WTC11 (cell line): ENCODE results near the gene MYL7. TPM values are rescaled to one million over a fixed set of nuclear protein-coding genes. Genes with fewer than 3 reads are reported as not detected.
A peak's percentile ranks its signal among the peaks of the same experiment; 100 is the strongest.

ENCODE experiments used
- ATAC-seq: fragments of 200-7000 bp; cut with Tn5 transposase; 2 replicates; pipeline ENCODE4 v1.10.0; 2021; ENCODE audit warnings: mild to moderate bottlenecking, moderate library complexity
- CTCF ChIA-PET: fragments of 300-600 bp; sonication (Branson Sonifier 250); formaldehyde crosslinking; loops from one replicate; lab custom pipeline; 2021; ENCODE audit warnings: antibody characterized with exemption; lab: Charles Lee
- POLR2A ChIA-PET: fragments of 350-600 bp; sonication (Branson Sonifier 250); formaldehyde crosslinking; loops from one replicate; lab custom pipeline; 2021; ENCODE audit warnings: antibody characterized with exemption; lab: Charles Lee
- DNase-seq: peaks from one replicate; pipeline ENCODE4 v3.0.0; 2021; ENCODE audit warnings: low spot score
- H3K27ac Mint-ChIP-seq: 2 replicates; pipeline ENCODE4 v1.8.0; 2021; ENCODE audit warnings: mixed read lengths
- H3K27me3 Mint-ChIP-seq: 2 replicates; pipeline ENCODE4 v1.8.0; 2021; ENCODE audit warnings: low read depth, mild to moderate bottlenecking, moderate library complexity, mixed read lengths
- H3K36me3 Mint-ChIP-seq: 2 replicates; pipeline ENCODE4 v1.8.0; 2021; ENCODE audit warnings: mixed read lengths
- H3K4me1 Mint-ChIP-seq: 2 replicates; pipeline ENCODE4 v1.8.0; 2022; ENCODE audit warnings: mixed read lengths
- H3K4me3 Mint-ChIP-seq: 2 replicates; pipeline ENCODE4 v1.8.0; 2021; ENCODE audit warnings: mild to moderate bottlenecking, moderate library complexity, mixed read lengths
- H3K9me3 Mint-ChIP-seq: 2 replicates; pipeline ENCODE4 v1.8.0; 2021; ENCODE audit warnings: mixed read lengths
- CBFB ChIP-seq: sonication (generic); formaldehyde crosslinking; IDR thresholded peaks from 2 replicates; pipeline ENCODE4 v1.8.1; 2022; ENCODE audit warnings: mild to moderate bottlenecking, low read depth, missing genetic modification reagents
- E2F1 ChIP-seq: sonication (generic); formaldehyde crosslinking; IDR thresholded peaks from 2 replicates; pipeline ENCODE4 v1.8.0; 2022; ENCODE audit warnings: mild to moderate bottlenecking, missing genetic modification reagents
- E2F4 ChIP-seq: sonication (generic); formaldehyde crosslinking; IDR thresholded peaks from 2 replicates; pipeline ENCODE4 v1.8.1; 2022; ENCODE audit warnings: low read depth, mild to moderate bottlenecking, moderate library complexity, missing genetic modification reagents, borderline replicate concordance
- GABPB1 ChIP-seq: sonication (generic); formaldehyde crosslinking; IDR thresholded peaks from 2 replicates; pipeline ENCODE4 v1.8.1; 2023; ENCODE audit warnings: mild to moderate bottlenecking, missing genetic modification reagents
- HMGA2 ChIP-seq: fragments of 250-450 bp; sonication (Bioruptor Pico); IDR thresholded peaks from 2 replicates; pipeline ENCODE4 v1.4.0; 2021; ENCODE audit warnings: mild to moderate bottlenecking, moderate library complexity
- JUN ChIP-seq: sonication (generic); formaldehyde crosslinking; IDR thresholded peaks from 2 replicates; pipeline ENCODE4 v1.8.0; 2023; ENCODE audit warnings: mild to moderate bottlenecking, missing genetic modification reagents
- KAT7 ChIP-seq: sonication (generic); formaldehyde crosslinking; IDR thresholded peaks from 2 replicates; pipeline ENCODE4 v1.8.1; 2023; ENCODE audit warnings: missing genetic modification reagents, mild to moderate bottlenecking, borderline replicate concordance
- MLX ChIP-seq: sonication (generic); formaldehyde crosslinking; IDR thresholded peaks from 2 replicates; pipeline ENCODE4 v1.8.1; 2023; ENCODE audit warnings: mild to moderate bottlenecking, missing genetic modification reagents, moderate library complexity
- MYBL2 ChIP-seq: sonication (generic); formaldehyde crosslinking; IDR thresholded peaks from 2 replicates; pipeline ENCODE4 v1.8.1; 2023; ENCODE audit warnings: mild to moderate bottlenecking, moderate library complexity, missing genetic modification reagents
- NFATC4 ChIP-seq: fragments of 250-450 bp; sonication (Bioruptor Pico); IDR thresholded peaks from 2 replicates; pipeline ENCODE4 v1.9.0; 2021; ENCODE audit warnings: mild to moderate bottlenecking
- NFE2L1 ChIP-seq: sonication (generic); formaldehyde crosslinking; IDR thresholded peaks from 2 replicates; pipeline ENCODE4 v1.8.1; 2023; ENCODE audit warnings: missing genetic modification reagents
- NR2C2 ChIP-seq: sonication (generic); formaldehyde crosslinking; IDR thresholded peaks from 2 replicates; pipeline ENCODE4 v1.8.0; 2022; ENCODE audit warnings: mild to moderate bottlenecking, missing genetic modification reagents
- PRDM15 ChIP-seq: sonication (generic); formaldehyde crosslinking; IDR thresholded peaks from 2 replicates; pipeline ENCODE4 v1.8.0; 2022; ENCODE audit warnings: missing genetic modification reagents
- RORB ChIP-seq: fragments of 250-450 bp; sonication (Bioruptor Pico); IDR thresholded peaks from 2 replicates; pipeline ENCODE4 v1.9.0; 2021; ENCODE audit warnings: mild to moderate bottlenecking
- TP53 ChIP-seq: sonication (generic); formaldehyde crosslinking; IDR thresholded peaks from 2 replicates; pipeline ENCODE4 v1.8.1; 2023; ENCODE audit warnings: mild to moderate bottlenecking, missing genetic modification reagents
- ZNF263 ChIP-seq: sonication (generic); formaldehyde crosslinking; IDR thresholded peaks from 2 replicates; pipeline ENCODE4 v1.8.1; 2022; ENCODE audit warnings: low read depth, mild to moderate bottlenecking, moderate library complexity, missing genetic modification reagents
- ZNF317 ChIP-seq: sonication (generic); formaldehyde crosslinking; IDR thresholded peaks from 2 replicates; pipeline ENCODE4 v1.8.1; 2023; ENCODE audit warnings: low read depth, mild to moderate bottlenecking, moderate library complexity, missing genetic modification reagents, borderline replicate concordance
- ZNF532 ChIP-seq: fragments of 250-450 bp; sonication (Bioruptor Pico); IDR thresholded peaks from 2 replicates; pipeline ENCODE4 v1.9.0; 2021; ENCODE audit warnings: mild to moderate bottlenecking, borderline replicate concordance
- total RNA-seq: library from RNA; stranded (reverse); gene quantifications from 3 replicates; pipeline ENCODE4 v1.2.3, GENCODE V29; 2021
- TF ChIP-seq, protein P1 (sequence below): fragments of 250-450 bp; sonication (Bioruptor Pico); IDR thresholded peaks from 2 replicates; pipeline ENCODE4 v1.9.0; 2021; ENCODE audit warnings: mild to moderate bottlenecking
- TF ChIP-seq, protein P2 (sequence below): fragments of 250-450 bp; sonication (Bioruptor Pico); IDR thresholded peaks from 2 replicates; pipeline ENCODE4 v1.9.0; 2021; ENCODE audit warnings: moderate library complexity, mild to moderate bottlenecking, inconsistent platforms, borderline replicate concordance

The MYL7 gene
- total RNA-seq, 1 experiment from 2014 or later = 0.90 TPM

DNA sequence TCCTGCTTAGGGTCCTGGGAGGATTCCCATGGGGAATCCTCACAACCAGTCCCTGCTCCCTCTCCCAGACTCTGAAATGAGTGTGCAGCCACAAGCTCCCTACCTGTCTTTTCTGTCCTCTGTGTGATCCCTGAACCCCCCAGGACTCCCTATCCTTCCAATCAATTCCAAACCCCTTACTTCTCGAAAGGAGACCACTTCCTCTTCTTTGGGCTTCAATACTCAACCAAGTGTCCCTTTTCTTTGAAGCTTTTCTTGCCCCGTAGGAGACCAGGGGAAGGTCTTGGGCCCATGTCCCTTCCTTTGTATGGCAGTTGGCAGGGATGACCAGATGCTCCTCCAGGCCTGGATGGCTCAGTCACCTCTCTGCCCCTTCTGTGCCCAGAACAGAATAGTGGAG, 35.3 kb downstream of the MYL7 start:
- TF ChIP-seq TP53 (CRISPR knock-in tag) = no peak
- TF ChIP-seq JUN (CRISPR knock-in tag) = no peak
- TF ChIP-seq MLX (CRISPR knock-in tag) = no peak
- TF ChIP-seq MYBL2 = no peak
- no peak for TF ChIP-seq ZNF263 (CRISPR knock-in tag)
- no peak for TF ChIP-seq NFATC4 (CRISPR knock-in tag)
- no peak for TF ChIP-seq E2F1 (CRISPR knock-in tag)
- no peak for TF ChIP-seq NR2C2 (CRISPR knock-in tag)
- Mint-ChIP-seq H3K36me3 (peaks cover 2% of the 10 kb centered on the region; the same call in 1 of the 2 replicates), H3K4me3 (peak overlapping the region; percentile 70), H3K9me3 (no peaks in the 10 kb centered on the region), H3K4me1 (peaks cover 12% of the 10 kb centered on the region), H3K27ac (no peak overlapping the region), H3K27me3 (peaks cover 24% of the 10 kb centered on the region)
- POLR2A ChIA-PET = no interaction called here
- ATAC-seq (no peak), DNase-seq (no peak)
- CTCF ChIA-PET = interaction anchor here (1.2 to 2.2 kb wide), 5 partner anchors 10 to 91 kb away, joined by 4 to 13 read pairs (median 5); partner anchors contain the start of gene PGAM2

DNA sequence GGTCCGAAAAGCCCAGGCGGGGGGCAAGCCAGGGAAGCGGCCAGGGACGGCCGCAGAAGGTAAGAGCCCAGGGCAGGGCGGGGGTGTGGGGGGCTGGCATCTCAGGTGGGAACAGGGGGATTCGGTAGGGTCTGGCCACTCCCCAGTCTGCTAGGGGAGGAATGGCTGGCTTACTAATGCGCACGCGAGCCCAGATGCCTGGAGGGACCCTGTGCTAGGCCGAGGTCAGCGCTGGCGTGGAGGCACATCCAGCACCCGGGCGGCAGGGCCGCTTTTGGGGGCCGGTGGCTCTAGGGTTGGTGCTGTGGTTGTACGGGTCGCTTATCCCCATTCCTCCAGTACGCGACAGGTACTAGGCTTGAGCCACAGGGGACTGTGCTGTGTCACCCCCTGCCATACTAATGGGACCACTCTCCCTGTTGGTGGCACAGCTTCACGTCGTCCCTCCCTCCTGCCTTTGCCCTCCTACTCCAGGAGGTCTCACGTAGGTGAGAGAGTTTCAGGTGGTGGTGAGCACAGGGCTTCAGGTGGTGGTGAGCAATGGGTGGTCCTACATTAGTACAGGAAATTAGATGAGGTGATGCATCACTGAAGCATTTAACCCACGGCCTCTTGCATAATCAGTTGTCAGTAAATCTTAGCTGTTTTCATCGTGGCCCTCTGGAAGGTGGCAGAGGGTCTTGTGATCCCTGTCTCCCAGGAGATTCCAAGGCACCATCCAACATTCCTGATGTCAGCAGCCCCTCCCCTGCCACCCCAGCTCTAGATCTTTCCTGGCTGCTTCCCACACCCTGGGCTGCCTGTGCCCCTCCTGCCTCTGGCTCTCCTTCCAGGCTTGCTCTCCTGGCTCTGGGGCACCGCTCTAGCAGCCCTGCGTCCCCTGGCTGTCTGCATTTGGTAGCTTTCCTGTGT, 36.0 kb downstream of the MYL7 start:
- ATAC-seq = peak; percentile 44
- Mint-ChIP-seq H3K27me3 (peaks cover 24% of the 10 kb centered on the region), H3K36me3 (peaks cover 2% of the 10 kb centered on the region; the same call in 1 of the 2 replicates), H3K4me3 (peak overlapping the region; percentile 70), H3K9me3 (no peaks in the 10 kb centered on the region), H3K27ac (no peak overlapping the region), H3K4me1 (peaks cover 12% of the 10 kb centered on the region)
- CTCF ChIA-PET = interaction anchor here (0.7 to 2.2 kb wide), 10 partner anchors 11 to 244 kb away, joined by 3 to 13 read pairs (median 4); partner anchors contain the start of gene PGAM2
- POLR2A ChIA-PET = interaction anchor here (0.6 kb wide), 2 partner anchors 19 to 52 kb away, joined by 3 to 5 read pairs; no protein-coding TSS in a partner anchor
- DNase-seq = peak; percentile 45
- TF ChIP-seq, protein P1, sequence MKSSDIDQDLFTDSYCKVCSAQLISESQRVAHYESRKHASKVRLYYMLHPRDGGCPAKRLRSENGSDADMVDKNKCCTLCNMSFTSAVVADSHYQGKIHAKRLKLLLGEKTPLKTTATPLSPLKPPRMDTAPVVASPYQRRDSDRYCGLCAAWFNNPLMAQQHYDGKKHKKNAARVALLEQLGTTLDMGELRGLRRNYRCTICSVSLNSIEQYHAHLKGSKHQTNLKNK (CRISPR knock-in tag) = no peak
- TF ChIP-seq RORB (no peak), NFE2L1 (CRISPR knock-in tag) (no peak), NR2C2 (CRISPR knock-in tag) (no peak), KAT7 (no peak), E2F4 (no peak), CBFB (CRISPR knock-in tag) (no peak), HMGA2 (no peak), GABPB1 (CRISPR knock-in tag) (no peak), ZNF532 (CRISPR knock-in tag) (no peak), PRDM15 (CRISPR knock-in tag) (no peak), NFATC4 (CRISPR knock-in tag) (no peak), ZNF317 (CRISPR knock-in tag) (no peak)
- TF ChIP-seq, protein P2, sequence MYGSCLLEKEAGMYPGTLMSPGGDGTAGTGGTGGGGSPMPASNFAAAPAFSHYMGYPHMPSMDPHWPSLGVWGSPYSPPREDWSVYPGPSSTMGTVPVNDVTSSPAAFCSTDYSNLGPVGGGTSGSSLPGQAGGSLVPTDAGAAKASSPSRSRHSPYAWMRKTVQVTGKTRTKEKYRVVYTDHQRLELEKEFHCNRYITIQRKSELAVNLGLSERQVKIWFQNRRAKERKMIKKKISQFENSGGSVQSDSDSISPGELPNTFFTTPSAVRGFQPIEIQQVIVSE = no peak
